Heart left ventricle (tissue), 13 donors: ENCODE results near the gene UBAP1L.

Experiments
- CTCF ChIP-seq, 12 donors: fragments of 200-600 bp; sonication (generic) in 4 of 12; IDR thresholded peaks; one replicate each; pipeline versions ENCODE4 v1.5.0 to v1.8.0; 2018 to 2022; ENCODE audit warnings: antibody characterized with exemption in 12 of 12, mild to moderate bottlenecking in 5 of 12
- POLR2A ChIP-seq, 2 donors: fragments of 450-650 bp; IDR thresholded peaks; one replicate each; pipeline ENCODE4 v1.6.1; 2017; ENCODE audit warnings: antibody characterized with exemption in 2 of 2, mild to moderate bottlenecking in 2 of 2, moderate library complexity in 2 of 2
- donor health status: ischemic (EF 13 %, LVEDD 7.1; RV severe dilation, severe dysfunction).
- donor health status: DM: no; HTN: yes; CAD: no.
- donor health status: DM: no; HTN: no; CAD: no.
- donor health status: ischemic (EF 25% LVEDD 6.9; RV normal size, moderate dysfunction).
- donor health status: ischemic (EF 25% LVEDD 5.7; RV mildly dilated, moderate dysfunction).
- donor health status: ischemic (EF 35%, LVEDD 5.7; RV mildly dilated, moderate dysfunction).
- donor health status: nonischemic (EF 11% LVEDD 7.7; RV severe dilation, severe dysfunction).
- donor health status: DM: yes; HTN: yes; CAD: no.
- donor health status: PGD.
- donor health status: ischemic (EF 29% LVEDD 5.4; RV normal size, mild dysfunction).
- donor health status: nonischemic (EF 23%, LVEDD 6.1; RV moderate dilation, normal function).

- TF ChIP-seq CTCF (IDR thresholded peaks at IDR 0.05), result no peak
- no peak for TF ChIP-seq POLR2A (IDR thresholded peaks at IDR 0.05)
Observed at GRCh38 chr15:65095011-65095746, 19.8 kb downstream of the UBAP1L start.
